H1 (cell line): ENCODE measurements around the gene STX17. TPM values are rescaled to one million over a fixed set of nuclear protein-coding genes. Genes with fewer than 3 reads are reported as not detected.

Source experiments
- CHD7 ChIP-seq: fragments of 300-600 bp; sonication (generic); IDR thresholded peaks from 2 replicates; pipeline ENCODE4 v1.7.1; 2012; ENCODE audit warnings: low read length, moderate library complexity, mild to moderate bottlenecking, inconsistent platforms; ENCODE audit not compliant: insufficient replicate concordance
- TAF7 ChIP-seq: optimal IDR thresholded peaks from 2 replicates; pipeline ENCODE3; 2011; ENCODE audit warnings: low read depth, mild to moderate bottlenecking, inconsistent platforms, low read length, moderate library complexity, borderline replicate concordance
- polyA plus RNA-seq, 7 experiments: library from polyadenylated mRNA; depleted of rRNA in 3 of 7; stranded (reverse) in 5 of 7; unstranded in 2 of 7; fragments of >200 nt in 5 of 7; fragments of 200-250 nt in 2 of 7; gene quantifications; 1 replicate in 5 of 7; 2 replicates in 1 of 7; 4 replicates in 1 of 7; pipeline versions ENCODE4 v1.2.1 to v1.2.3, GENCODE V29; 2011 to 2013; ENCODE audit warnings: missing spikeins in 2 of 7, mixed read lengths in 2 of 7
- total RNA-seq: library from RNA; stranded (reverse); fragmentation: NEBNext Ultra II Directional; extraction: Animal tissue kit (Norgen Biotek cat#: 25700); gene quantifications from 2 replicates; pipeline ENCODE4 v1.2.1, GENCODE V29; 2021

Gene STX17
- total and polyA plus RNA-seq, 2 of the 8 experiments (the other 6 are each of a cell fraction or from before 2014, with no cell fraction given): 4.5 to 16.3 TPM

DNA sequence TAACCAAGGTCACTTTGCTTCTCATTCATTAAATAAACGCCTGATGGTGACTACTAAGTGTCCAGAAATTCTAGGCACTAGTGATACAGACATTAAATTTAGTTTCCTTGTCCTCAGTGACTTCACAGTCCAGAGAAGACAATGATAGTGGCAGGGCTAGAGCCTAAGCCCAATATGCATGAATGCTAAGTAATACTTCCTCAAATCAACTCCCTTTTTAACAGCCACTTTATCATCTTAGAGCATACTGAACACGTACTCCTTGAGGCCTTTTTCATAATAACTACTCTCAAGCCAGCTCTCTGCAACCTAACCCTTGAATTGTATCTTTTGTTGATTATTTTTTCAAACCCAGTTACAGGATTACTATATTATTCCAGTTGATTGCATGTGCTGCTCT is 74.1 kb downstream of the STX17 start (continued):
- TF ChIP-seq CHD7 (no peak), TAF7 (no peak)
- TF ChIP-seq, all 59 proteins: peak for 0
